ENCODE results near the gene CENPC. TPM values are rescaled to one million over a fixed set of nuclear protein-coding genes. Genes with fewer than 3 reads are reported as not detected.

Gene CENPC
- total RNA-seq, 2 experiments from 2014 or later: 115 to 116 TPM

DNA sequence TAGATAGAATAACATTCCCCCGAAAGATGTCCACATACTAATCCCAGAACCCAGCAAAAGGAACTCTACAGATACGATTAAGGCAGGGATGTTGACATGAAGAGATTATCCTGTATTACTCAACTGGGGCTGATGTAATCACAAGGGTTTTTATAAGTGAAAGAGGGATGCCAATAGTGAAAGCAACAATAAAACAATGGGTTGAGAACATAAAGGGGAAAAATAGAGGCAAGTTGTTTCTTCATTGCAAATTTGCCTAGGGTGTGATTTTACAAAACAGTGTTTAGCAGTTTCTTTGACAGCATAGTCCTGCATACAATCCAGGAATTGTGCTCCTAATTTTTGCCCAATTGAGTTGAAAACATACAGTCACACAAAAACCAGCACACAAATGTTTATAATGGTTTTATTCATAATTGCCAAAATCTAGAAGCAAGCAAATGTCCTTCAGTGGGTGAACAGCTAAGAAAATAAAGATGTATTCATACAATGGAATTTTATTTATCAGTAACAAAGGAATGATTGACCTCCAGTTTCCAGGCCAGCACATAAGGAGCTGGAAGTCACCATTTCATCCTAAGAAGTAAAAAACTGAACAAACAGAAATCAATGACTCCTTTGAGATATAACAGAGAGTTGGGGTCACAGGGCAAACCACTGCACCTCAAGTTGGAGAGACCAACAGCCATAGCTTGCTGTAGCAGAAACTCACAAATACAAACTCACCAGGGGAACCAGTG, 107.2 kb downstream of the CENPC start:
- no peaks in the 10 kb centered on the region for H3K36me3 ChIP-seq (ENCODE audit: insufficient read depth, low read length)
- no peaks in the 10 kb centered on the region for H3K4me1 ChIP-seq (ENCODE audit: insufficient read depth, low read length)
- ChIA-PET CTCF (no interaction called here), POLR2A (no interaction called here)
- no peak for ATAC-seq (ENCODE audit: poor library complexity)
- Mint-ChIP-seq H3K4me3 (no peak overlapping the region), H3K36me3 (ENCODE audit: low read depth) (peaks cover 84% of the 10 kb centered on the region), H3K4me1 (ENCODE audit: low read depth) (peaks cover 12% of the 10 kb centered on the region), H3K27ac (no peak overlapping the region), H3K27me3 (no peaks in the 10 kb centered on the region), H3K9me3 (peaks cover 10% of the 10 kb centered on the region)
- H3K4me3 ChIP-seq (ENCODE audit: low read length): no peak overlapping the region
- no peaks in the 10 kb centered on the region for H3K9me3 ChIP-seq (ENCODE audit: control insufficient read depth in 1 of 2, insufficient read depth in 1 of 2, low read length in 2 of 2)
- TF ChIP-seq, protein P1, sequence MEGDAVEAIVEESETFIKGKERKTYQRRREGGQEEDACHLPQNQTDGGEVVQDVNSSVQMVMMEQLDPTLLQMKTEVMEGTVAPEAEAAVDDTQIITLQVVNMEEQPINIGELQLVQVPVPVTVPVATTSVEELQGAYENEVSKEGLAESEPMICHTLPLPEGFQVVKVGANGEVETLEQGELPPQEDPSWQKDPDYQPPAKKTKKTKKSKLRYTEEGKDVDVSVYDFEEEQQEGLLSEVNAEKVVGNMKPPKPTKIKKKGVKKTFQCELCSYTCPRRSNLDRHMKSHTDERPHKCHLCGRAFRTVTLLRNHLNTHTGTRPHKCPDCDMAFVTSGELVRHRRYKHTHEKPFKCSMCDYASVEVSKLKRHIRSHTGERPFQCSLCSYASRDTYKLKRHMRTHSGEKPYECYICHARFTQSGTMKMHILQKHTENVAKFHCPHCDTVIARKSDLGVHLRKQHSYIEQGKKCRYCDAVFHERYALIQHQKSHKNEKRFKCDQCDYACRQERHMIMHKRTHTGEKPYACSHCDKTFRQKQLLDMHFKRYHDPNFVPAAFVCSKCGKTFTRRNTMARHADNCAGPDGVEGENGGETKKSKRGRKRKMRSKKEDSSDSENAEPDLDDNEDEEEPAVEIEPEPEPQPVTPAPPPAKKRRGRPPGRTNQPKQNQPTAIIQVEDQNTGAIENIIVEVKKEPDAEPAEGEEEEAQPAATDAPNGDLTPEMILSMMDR (IDR thresholded peaks at IDR 0.05): no peak
- intact Hi-C loops (cut with DNase I, micrococcal nuclease): no loop called here
- H3K27me3 ChIP-seq (ENCODE audit: control insufficient read depth in 1 of 2, insufficient read depth in 2 of 2, low read length in 2 of 2): no peaks in the 10 kb centered on the region
- DNase-seq: no peak
- no peak overlapping the region for H3K27ac ChIP-seq (ENCODE audit: low read depth in 1 of 2, low read length in 2 of 2)

DNA sequence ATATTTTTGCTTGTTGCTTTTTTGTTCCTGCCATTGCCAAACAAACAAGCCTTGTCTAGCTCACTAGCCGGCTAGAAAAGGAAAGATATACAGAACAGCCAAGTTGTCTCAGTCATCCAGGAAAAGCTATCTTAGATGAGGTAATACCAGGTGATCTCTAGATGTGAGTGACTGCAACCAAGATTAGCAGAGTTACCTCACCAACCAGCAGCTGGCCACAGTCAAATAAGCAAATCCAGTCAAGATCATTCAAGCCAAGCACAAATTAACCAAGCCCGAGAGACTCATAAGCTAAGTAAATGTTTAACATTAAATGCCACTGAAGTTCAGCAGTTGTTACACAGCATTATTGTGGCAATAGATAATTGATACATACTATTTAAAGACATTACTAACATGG, 108.6 kb downstream of the CENPC start:
- CTCF ChIA-PET: no interaction called here
- ATAC-seq (ENCODE audit: poor library complexity): no peak
- TF ChIP-seq, protein P1 (IDR thresholded peaks at IDR 0.05): no peak

DNA sequence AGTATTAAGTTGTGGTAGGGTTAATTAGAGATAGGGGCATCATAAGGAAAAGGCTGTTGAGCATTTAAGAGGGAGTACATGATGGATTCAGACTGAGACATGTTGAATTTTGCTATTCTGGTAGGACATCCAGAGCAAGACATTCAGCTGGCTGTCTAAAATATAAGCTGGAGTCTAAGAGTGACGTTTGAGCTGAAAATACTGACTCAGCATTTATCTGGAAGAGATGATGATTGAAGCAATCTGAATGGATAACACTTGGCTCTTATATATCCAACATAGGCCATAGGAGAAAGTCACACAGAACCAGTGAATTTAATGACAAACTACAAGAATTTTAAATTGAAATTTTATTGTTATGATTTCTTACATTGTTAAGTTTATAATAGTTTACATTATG, 114.3 kb downstream of the CENPC start:
- ATAC-seq (ENCODE audit: poor library complexity) (no peak), DNase-seq (no peak)
- Histone ChIP-seq H3K27ac (ENCODE audit: low read depth in 1 of 2, low read length in 2 of 2) (no peak overlapping the region), H3K9me3 (ENCODE audit: control insufficient read depth in 1 of 2, insufficient read depth in 1 of 2, low read length in 2 of 2) (peaks cover 4 to 15% of the 10 kb centered on the region in 2 experiments), H3K4me3 (ENCODE audit: low read length) (no peak overlapping the region), H3K27me3 (ENCODE audit: control insufficient read depth in 1 of 2, insufficient read depth in 2 of 2, low read length in 2 of 2) (no peaks in the 10 kb centered on the region), H3K4me1 (ENCODE audit: insufficient read depth, low read length) (no peaks in the 10 kb centered on the region), H3K36me3 (ENCODE audit: insufficient read depth, low read length) (no peaks in the 10 kb centered on the region)
- H3K27ac Mint-ChIP-seq: no peak overlapping the region
- intact Hi-C loops (cut with DNase I, micrococcal nuclease): no loop called here
- H3K36me3 Mint-ChIP-seq (ENCODE audit: low read depth): peaks cover 57% of the 10 kb centered on the region
- ChIA-PET POLR2A (no interaction called here), CTCF (no interaction called here)
- TF ChIP-seq, protein P1 (IDR thresholded peaks at IDR 0.05): no peak
- no peak overlapping the region for H3K4me3 Mint-ChIP-seq
- no peaks in the 10 kb centered on the region for H3K4me1 Mint-ChIP-seq (ENCODE audit: low read depth)
- peaks cover 10% of the 10 kb centered on the region for H3K9me3 Mint-ChIP-seq
- H3K27me3 Mint-ChIP-seq: no peaks in the 10 kb centered on the region

More for the DNA sequence above, 108.6 kb downstream of the CENPC start:
- H3K27ac Mint-ChIP-seq: no peak overlapping the region
- H3K9me3 Mint-ChIP-seq: peaks cover 3% of the 10 kb centered on the region
- H3K4me3 Mint-ChIP-seq: no peak overlapping the region
- DNase-seq: no peak
- Histone ChIP-seq H3K4me3 (ENCODE audit: low read length) (no peak overlapping the region), H3K27me3 (ENCODE audit: control insufficient read depth in 1 of 2, insufficient read depth in 2 of 2, low read length in 2 of 2) (no peaks in the 10 kb centered on the region), H3K9me3 (ENCODE audit: control insufficient read depth in 1 of 2, insufficient read depth in 1 of 2, low read length in 2 of 2) (no peaks in the 10 kb centered on the region), H3K4me1 (ENCODE audit: insufficient read depth, low read length) (no peaks in the 10 kb centered on the region), H3K36me3 (ENCODE audit: insufficient read depth, low read length) (no peaks in the 10 kb centered on the region), H3K27ac (ENCODE audit: low read depth in 1 of 2, low read length in 2 of 2) (no peak overlapping the region)
- intact Hi-C loops (cut with DNase I, micrococcal nuclease): no loop called here
- H3K4me1 Mint-ChIP-seq (ENCODE audit: low read depth): peaks cover 5% of the 10 kb centered on the region
- POLR2A ChIA-PET: no interaction called here
- no peaks in the 10 kb centered on the region for H3K27me3 Mint-ChIP-seq
- peaks cover 83% of the 10 kb centered on the region for H3K36me3 Mint-ChIP-seq (ENCODE audit: low read depth)

Measured in CD4-positive, alpha-beta T cell (primary cell).